HEK293T (cell line): Measurements from ENCODE around the gene CD38.

Source experiments
- ARNT ChIP-seq: fragments of 450-650 bp; IDR thresholded peaks from 2 replicates; pipeline ENCODE4 v1.6.1; 2017; ENCODE audit warnings: mild to moderate bottlenecking
- FOXK2 ChIP-seq: fragments of 450-650 bp; IDR thresholded peaks from 2 replicates; pipeline ENCODE4 v1.6.1; 2016; ENCODE audit warnings: mild to moderate bottlenecking
- FOXM1 ChIP-seq: fragments of 450-650 bp; IDR thresholded peaks from 2 replicates; pipeline ENCODE4 v1.6.1; 2017; ENCODE audit warnings: mild to moderate bottlenecking, borderline replicate concordance

GRCh38 chr4:15851969-15852368 is 73.8 kb downstream of the CD38 start:
- no peak for TF ChIP-seq FOXM1
- TF ChIP-seq FOXK2 = no peak
- TF ChIP-seq ARNT = no peak
